Hypothalamus (tissue), 51 donors: ENCODE measurements around the gene GALNT15.

Experiments
- DNase-seq, 51 donors: peaks; one replicate each; lab custom pipeline; 2025; lab: John Stamatoyannopoulos, UW

The GALNT15 gene

DNA sequence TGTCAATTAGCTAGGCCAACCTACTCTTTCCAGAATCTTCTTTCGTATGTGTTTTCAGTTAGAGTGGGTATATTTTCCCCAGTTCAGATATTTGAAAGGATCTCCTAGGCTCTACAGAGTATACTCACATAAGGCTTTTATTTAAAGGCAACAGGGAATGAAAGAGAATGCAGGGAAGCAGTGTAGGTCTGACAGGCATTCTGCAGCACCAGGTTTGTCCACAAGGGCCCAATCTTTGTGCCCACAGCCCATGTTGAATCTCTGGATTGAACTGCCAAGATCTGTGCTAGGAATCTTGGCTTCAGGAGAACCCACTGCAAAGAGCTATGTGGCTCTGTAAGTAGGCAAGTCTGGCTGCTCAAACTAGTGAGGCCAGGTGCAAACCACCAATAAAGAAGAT lies 24.2 kb upstream of the GALNT15 start:
- no peak for DNase-seq

- peak in 13 of 51 donors; percentile 10 to 52 (median 16) for DNase-seq
Observed at GRCh38 chr3:16151109-16151508, 23.4 kb upstream of the GALNT15 start.

DNA sequence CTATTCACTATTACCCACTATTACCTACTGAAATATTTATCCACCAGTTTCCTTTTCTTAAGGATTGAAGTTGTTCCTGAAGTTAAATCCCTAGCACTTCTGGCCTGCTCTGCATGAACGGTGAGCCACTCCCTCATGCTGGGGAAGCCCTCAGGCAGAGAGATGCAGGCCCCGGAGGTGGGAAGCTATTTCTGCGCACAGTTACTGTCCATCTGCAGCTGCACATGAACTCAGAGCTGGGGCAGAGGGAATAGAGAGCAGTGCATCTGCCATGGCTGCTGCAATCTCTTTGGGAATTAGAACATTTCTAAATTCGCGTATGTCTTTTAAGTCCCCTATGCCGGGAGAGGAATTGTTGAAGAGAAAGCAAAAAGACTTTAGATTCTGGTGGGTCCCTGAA lies 6.3 kb upstream of the GALNT15 start:
- no peak for DNase-seq

DNA sequence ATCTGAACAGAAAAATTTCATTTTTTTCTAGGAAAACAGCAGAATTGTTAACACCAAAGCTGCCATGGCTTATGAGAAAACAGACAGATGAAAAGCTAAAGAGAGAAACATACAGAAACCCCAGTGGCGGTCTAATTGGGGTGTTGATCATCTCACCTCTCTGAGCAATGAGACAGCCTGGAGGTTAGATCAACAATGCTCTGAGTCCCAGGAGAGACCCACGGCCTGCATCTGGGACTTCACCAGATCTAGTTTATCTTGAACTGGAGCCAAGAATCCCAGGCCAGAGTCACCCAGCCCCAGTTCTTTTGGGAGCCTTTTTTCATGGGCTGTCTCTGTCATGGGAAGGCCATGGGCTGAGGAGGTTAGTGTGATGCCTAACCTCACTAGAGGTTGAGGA lies 3.5 kb upstream of the GALNT15 start:
- no peak for DNase-seq

DNA sequence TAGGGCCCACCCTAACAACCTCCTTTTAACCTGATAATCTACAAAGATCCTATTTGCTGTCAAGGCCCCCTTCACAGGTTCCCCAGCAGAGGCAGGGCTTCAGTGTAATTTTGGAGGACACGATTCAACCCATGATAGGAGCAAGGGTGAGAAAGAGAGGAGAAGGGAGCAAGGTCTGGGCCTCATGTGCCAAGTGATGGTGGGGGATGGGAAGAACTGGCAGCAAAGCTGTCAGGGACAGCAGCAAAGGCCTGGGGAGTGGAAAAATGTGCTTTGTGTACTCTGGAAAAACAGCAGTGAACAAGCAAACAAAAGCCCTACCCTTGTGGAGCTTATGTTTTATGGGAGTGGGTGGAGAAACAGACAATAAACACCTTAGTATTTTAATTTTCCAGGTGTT lies 2.7 kb upstream of the GALNT15 start:
- DNase-seq, result no peak

- no peak for DNase-seq
Observed at GRCh38 chr3:16173283-16174025, 1.0 kb upstream of the GALNT15 start.

DNA sequence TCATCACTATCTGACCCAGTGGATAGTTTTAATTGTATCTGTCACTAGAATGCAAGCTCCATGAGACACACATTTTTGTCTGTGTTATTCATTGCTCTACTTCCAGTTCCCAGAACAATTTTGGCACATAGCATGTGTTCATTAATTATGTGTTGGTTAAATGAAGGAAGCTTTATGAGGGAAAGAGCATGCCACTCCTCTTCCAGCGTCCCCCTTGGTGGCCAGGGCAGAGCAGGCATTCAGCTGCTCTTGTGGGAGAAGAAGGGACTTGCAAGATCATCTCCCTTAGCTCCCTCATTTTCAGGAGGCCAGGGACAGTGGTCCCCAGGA lies 489 bp upstream of the GALNT15 start:
- DNase-seq, result no peak

- DNase-seq, result peak in 23 of 51 donors; percentile 7 to 78 (median 38)
Observed at GRCh38 chr3:16174976-16175901, 759 bp downstream of the GALNT15 start.

DNA sequence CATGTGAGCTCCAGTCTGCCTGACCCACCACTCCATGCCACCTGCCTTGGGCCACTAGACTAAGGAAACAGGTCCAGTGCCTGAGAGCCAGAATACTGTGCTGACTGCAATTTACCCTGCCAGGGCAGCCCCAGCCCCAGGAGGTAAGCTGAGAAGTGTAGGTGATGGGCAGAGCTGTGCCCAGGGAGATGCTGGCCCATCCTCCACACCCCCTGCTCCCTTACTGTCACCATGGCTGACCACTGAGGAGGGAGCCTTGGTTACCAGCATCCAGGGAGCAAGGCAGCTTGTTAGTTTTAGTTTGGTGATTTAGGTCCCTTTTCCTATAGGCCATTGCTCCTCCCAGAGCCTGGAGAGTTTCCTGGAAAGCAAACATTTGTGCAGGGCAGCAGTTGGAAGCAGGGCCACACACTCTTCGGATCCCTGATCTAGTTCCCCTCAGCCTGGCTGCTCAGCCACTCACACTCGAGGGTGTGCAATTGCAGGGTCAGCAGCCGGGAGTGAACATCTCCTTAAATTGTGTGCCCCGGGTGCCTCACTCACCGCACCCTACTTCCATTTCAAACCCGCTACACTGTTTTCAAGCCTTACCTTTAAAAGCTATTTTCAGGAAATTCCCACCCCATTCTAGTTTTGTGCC lies 2.0 kb downstream of the GALNT15 start:
- DNase-seq, result peak in 6 of 51 donors; percentile 23 to 40 (median 33)

DNA sequence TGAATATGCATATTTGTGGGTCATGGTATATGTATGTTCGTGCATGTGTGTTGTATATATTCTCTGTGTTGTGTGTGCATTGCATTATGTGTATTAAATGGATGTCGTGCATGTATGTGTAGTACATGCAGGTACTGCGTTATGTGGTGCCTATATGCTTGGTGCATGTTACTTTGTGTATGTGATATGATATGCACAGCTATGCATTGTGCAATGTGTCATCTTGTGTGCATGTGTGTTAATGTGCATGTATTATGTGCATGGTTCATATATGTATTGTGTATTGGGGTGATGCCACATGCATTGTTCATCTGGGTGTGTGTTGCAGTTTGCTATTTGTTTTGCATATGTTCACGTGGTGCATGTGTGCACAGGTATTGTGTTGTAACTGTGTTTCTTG lies 2.9 kb downstream of the GALNT15 start:
- no peak for DNase-seq

DNA sequence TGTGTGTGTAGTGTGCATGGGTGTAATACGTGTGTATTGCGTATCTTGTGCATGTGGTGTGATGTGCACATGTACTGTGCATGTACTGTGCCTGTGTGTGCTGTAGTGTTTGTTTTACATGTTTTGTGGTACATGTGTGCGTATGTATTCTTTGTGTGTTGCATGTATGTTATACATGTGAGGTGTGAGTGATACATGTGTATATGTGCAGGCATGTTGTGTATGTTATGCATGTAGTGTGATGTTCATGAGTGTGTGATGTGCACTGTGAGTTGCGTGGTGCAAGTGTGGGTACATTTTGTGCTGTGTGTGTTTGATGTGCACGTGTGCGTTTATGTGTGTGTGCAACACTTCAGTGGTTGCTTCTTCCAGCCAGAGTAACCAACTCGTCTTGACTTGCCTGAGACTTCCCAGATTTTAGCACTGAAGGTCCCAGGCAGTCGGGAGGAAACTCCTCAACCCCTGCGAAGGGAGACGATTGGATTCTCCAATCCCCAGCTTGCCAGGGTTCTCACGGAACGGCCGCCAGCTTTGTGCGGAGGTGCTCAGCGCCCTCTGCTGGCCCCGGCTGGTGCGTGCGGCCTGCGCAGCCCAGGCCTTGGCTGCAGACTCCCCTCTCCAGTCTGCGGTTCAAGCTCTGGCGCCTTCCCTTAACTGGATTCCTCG lies 3.6 kb downstream of the GALNT15 start:
- no peak for DNase-seq

- no peak for DNase-seq
Observed at GRCh38 chr3:16178628-16178988, 4.1 kb downstream of the GALNT15 start.

GRCh38 chr3:16179261-16179660 lies 4.8 kb downstream of the GALNT15 start:
- no peak for DNase-seq

- no peak for DNase-seq
Observed at GRCh38 chr3:16179771-16180736, 5.6 kb downstream of the GALNT15 start.

DNA sequence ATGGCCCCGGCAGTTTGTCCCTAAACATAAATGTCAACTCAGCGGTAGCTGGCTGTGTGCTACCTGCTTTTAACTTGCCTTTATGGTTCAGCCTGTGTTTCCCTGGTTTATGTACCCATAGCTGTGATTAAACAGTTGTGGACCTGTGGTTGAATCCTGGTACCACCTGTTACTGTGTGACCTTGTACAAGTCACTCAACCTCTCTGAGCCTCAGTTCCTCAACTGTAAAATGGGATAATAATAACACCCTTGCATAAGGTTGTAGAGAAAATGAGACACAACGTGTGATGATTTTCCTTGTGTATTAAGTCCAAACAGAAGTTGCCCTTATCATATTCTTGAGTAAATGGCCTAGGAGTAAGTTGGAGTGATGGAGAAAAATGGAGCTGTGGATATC lies 6.3 kb downstream of the GALNT15 start:
- DNase-seq, result no peak

DNA sequence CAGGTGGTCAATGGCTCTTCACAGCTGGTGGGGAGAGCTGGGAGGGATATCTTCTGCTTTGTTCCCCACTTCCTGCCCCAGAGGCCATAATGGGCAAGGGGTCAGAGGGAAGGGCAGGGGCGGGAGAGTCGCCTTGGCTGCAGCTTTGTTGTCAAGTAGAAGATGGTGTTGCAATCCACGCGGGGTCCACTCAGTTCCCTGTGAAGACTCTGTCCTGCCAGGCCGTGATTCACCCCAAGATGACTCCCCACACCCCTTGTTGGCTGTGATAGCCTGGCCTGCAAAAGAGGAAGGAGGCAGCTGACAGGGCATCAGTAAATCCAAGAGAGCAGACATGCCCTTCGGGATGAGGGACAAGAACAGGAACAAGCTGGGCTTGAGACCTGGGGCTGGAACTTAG lies 6.9 kb downstream of the GALNT15 start:
- DNase-seq, result peak in 7 of 51 donors; percentile 19 to 49 (median 31)

DNA sequence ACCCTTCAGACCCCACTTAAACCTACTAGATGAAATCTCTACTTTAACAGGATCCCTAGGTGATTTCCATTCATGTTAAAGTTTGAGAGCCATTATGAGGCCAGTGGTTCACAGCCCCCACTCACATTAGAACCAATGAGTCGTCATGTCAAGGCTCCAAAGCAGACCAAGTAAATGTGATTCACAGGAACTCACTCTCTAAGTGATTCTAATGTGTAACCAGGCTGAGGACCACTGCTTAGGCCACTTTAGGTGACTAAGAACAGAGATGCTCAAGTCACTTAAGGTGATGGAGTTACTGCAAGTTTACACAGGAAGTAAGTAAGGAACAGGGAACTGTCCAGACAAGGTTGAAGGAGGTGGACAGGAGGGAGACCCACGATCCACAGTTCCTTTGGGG lies 7.7 kb downstream of the GALNT15 start:
- DNase-seq, result no peak

DNA sequence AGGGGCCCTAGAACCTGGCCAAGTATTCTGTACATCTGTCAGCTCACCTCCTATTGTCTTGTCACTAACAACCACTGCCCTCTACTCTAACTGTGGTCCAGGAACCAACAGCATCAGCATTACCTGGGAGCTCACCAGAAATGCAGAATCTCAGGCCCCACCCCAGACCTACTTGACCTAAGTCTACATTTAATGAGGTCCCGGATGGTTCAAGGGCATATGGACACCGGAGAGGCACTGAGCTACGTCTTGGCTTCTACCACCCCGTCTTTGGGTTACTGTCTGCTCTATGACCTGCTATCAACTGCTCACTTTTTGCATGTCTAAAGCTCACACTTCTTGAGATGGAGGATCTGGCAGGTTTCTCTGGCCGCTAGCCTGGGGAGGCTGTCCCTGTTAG lies 8.1 kb downstream of the GALNT15 start:
- DNase-seq, result no peak

DNA sequence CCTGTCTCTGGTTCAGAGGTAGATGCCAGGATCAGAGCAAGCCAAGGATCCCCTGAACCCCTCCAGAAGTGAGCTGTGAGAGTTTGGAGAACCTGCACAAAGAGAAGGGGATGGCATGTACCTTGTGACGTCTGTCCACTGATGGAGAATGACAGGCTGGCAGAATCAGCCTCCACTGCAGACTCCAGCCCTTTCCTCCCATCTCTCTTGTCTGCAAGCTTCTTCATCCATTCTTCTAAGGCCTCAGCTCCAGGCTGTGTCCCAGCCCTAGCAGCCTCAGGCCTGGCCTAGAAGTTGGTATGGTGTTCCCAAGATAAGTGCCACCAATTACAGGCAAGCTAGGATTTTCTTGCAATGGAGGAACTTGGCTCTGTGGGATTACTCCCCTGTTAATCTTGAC lies 8.6 kb downstream of the GALNT15 start:
- DNase-seq, result no peak
